HUDEP-2 (cell line): ENCODE data around the gene JADE1.

Source experiments
- DNase-seq, 76 experiments: peaks; one replicate each; lab custom pipeline; 2025; ENCODE audit not compliant: unreplicated experiment in 76 of 76; lab: John Stamatoyannopoulos, UW

JADE1 gene

GRCh38 chr4:128809477-128810330 is at the start of gene JADE1:
JADE1 (plus strand) TSS chr4:128809700; CDS start chr4:128831759, 22,059 bp downstream.
- DNase-seq, result peak; percentile 6 to 95 (median 86)

DNA sequence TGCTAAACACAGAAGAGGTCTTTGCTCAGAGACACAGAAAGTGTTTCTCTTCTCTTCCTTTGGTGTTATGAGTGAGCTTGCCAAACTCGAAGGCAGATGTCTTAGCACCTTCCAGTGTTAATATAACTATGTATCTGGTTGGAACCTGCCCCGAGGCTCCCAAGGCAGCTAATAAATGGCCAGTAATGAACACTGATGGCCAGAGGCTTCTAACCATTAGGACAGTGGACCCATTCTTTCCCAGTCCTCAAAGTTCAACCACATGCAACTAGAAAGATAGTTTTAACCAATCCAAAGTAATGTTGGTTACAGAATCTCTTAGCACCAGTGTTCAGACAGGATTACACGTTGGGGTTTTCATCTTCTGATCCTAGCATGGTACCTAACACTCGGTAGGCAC is 42.7 kb upstream of the JADE1 start:
- DNase-seq, result no peak

DNA sequence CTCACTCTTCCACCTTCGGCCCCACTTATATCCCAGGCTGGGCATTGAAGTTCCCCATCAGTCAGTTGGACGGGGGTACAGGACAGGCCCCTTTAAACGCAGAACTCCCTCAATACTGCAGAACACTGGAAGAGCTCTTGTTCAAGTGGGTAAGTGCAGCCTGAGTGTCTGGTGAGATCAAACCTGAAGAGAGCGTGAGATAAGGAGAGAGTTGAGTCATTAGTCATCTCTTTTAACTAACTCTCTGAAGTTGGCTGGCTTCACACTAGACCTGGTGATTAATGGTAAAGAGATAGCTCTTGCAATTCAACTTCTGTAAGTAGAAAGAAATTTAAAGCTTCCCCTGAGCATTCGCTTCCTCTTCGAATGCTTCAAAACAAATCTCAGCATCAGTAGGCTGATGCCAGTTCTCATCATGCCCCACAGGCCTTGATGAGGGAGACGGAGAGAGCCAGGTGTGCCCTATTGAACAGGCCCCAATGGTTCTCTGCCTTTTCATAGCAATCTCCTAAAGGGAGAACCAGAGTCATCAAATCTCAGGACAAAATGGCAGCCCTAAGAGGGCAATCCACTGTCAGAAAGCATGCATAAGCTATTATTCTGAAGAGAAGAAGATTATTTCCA is 41.0 kb upstream of the JADE1 start:
- peak in 21 of 76 experiments; percentile 1 to 40 (median 13) for DNase-seq

GRCh38 chr4:128769011-128769410 is 40.5 kb upstream of the JADE1 start:
- DNase-seq, result no peak

DNA sequence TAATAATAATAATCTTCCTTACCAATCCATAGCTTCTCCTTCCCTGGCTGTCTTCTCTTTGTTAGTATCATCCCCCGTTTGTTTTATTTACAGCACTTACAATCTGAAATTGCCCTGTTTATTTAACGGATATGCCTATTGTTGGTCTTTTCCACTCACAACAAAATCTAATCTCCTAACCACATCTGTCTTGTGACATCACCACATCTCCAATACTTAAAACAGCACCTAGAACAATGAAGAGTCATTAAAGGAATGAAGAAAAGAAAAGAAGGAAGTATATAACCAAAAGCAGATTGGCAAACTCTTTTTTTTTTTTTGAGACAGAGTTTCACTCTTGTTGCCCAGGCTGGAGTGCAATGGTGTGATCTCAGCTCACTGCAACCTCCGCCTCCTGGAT is 38.7 kb upstream of the JADE1 start:
- no peak for DNase-seq

DNA sequence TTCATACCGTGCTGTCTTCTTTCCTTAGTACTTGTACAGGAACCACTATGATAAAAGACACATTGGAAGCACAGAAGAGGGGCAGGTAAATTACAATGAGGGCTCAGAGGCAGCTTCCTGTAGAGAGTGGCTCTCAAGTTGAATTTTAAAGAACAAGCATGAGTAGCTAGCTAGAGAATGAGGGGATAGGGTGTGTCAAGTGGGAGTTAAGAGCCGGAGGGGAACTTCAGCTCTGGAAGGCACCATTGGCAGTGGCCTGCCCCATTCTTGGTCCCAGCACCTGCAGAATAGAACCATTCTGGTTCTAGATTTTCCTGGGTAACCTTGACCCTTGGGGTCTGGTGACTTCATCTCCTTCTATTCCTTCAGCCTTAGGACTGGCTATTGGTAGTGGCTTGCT is 34.0 kb upstream of the JADE1 start:
- DNase-seq, result no peak

DNA sequence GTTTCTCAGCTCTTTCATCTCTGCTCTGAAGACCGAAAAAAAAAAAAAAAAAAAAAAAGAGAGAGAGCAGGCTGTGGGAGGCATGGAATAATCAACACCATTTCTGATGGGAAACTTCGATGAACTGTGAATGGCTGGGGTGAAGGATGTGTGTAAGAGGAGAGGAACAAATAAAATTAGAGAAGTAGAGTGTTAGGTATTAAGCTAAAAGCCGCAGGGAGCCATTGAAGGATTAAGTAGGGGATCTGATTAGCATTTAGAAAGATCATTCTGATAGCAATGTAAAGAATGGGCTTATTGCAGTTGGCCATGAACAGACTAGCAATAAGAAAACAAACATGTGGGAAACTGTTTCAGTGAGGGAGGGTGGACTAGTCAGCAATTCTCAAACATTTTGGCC is 33.6 kb upstream of the JADE1 start:
- no peak for DNase-seq

- peak in 4 of 76 experiments; percentile 1 to 22 (median 6) for DNase-seq
Observed at GRCh38 chr4:128776794-128777216, 32.7 kb upstream of the JADE1 start.

DNA sequence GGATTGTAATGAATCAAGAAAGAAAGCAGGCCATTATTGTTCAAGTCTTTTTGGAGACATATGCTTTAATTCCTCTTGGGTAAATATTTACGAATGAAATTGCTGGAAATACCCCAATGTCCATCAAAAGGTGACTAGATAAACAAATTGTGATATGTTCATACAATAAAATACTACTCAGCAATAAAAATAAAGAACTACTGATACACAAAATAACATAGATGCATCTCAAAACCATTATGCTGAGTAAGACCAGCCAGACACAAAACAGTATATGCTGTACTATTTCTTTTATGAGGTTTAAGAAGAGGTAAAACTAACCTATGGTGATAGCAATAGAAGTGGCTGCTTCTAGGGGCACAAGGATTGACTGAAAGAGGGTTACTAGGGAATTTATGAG is 28.8 kb upstream of the JADE1 start:
- no peak for DNase-seq

DNA sequence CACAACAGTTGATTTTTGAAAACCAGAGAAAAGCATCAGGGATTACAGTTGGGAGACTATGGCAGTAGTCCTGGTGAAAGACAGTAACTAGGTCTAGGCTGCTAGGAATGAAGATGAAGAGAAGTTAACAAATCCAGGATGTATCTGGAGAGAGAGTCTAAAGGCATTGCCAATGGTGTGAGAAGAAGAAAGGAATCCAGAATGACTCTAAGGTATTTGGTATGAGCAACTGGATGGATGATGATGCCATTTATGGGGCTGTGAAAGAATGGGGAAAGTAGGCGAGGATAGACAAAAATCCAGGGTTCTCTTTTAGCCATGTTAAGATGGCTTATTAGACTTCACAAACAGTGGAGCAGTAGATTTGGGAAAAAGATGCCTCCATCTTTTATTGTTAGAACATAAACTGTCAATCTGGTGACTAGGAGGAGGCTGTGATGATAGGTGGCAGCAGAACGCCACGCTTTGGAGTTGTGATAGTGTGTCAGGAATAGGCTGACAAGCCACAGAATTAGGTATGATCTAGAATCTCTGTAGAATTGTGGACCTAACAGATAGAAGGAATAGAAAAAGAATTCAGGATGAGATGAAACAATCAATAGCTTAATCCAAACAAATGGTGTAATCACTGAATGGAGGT is 27.3 kb upstream of the JADE1 start:
- peak in 14 of 76 experiments; percentile 3 to 27 (median 12) for DNase-seq

DNA sequence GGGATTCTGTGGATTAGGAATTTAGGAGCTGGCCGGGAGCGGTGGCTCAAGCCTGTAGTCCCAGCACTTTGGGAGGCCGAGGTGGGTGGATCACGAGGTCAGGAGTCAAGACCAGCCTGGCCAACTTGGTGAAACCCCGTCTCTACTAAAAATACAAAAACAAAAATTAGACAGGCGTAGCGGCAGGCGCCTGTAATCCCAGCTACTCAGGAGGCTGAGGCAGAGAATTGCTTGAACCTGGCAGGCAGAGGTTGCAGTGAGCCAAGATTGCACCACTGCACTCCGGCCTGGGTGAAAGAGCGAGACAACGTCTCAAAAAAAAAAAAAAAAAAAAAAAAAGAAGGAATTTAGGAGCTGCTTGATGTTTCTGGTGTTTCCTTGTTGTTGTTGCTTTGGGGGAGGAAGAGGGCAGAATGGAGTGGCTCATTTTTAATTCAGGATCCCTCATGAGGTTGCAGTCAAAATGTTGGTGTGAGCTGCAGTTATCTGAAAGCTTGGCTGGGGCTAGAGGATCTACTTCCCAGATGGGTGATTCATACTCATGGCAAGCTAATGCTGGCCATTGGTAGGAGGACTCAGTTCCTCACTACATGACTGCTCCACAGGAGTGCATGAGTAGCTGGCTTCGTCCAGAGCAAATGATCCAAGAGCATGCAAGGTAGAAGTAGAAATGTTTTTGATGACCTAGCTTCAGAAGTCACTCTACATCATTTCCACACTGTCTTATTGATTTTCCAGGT is 26.5 kb upstream of the JADE1 start:
- DNase-seq, result peak in 1 of 76 experiments; percentile 16

DNA sequence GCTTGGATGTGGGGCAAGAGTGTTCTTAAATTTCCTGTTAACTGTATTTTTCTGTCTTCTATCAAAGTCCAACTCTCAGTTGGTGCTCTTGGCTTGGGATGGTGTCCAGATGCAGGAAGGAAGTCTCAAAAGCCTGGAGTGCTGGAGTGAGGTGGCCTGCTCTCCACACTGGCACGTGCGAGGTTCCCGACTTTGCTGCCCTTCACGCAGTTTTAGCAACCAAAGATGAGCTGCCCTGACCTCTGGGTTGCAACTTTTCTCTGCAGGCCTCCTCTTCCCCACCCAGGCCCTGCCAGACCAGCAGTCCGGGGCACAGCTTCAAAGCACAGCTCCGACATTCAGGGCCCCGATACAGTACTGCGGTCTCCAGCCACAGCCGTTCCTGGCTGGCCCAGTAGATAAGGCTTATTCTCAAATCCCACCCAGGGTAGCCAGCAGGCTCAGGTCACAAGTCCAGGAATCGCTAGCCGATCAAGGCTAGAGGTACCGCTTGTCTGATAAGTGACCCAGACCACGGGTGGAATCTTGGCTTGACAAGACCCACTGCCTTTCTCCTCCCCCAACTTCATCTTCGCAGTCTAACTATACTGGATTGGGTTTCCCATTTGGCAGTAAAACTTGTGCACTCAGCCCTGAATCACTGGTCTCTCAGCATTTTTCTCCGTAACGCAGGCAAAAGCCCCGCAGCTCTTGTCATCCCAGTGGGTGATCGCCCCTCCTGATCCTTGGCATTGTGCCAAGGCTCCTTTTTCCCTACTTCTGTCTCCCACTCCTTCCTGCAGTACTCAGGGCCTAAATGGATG is 21.8 kb upstream of the JADE1 start:
- DNase-seq, result peak in 31 of 76 experiments; percentile 1 to 64 (median 22)

GRCh38 chr4:128793859-128794672 is 15.4 kb upstream of the JADE1 start:
- DNase-seq, result no peak

- DNase-seq, result no peak
Observed at GRCh38 chr4:128796934-128797333, 12.6 kb upstream of the JADE1 start.

DNA sequence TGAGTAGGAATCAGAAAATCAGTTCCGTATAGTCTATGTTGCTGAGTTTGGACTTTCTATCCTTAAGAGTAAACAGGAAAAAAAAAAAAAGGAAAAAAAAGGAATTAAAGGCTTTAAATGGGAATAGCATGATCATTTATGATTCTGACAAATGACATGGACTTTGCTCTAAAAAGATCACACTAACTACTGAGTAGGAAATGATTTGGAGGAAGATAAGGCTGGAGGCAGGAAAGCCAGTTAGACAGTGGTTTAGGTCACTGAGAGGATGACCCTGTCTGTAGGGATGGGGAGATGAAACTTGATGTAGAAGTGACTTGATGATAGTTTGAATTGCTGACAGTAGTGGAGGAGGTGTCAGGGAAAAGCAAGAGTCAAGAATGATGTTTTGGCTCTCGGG is 9.2 kb upstream of the JADE1 start:
- no peak for DNase-seq

GRCh38 chr4:128800701-128801284 is 8.7 kb upstream of the JADE1 start:
- no peak for DNase-seq

DNA sequence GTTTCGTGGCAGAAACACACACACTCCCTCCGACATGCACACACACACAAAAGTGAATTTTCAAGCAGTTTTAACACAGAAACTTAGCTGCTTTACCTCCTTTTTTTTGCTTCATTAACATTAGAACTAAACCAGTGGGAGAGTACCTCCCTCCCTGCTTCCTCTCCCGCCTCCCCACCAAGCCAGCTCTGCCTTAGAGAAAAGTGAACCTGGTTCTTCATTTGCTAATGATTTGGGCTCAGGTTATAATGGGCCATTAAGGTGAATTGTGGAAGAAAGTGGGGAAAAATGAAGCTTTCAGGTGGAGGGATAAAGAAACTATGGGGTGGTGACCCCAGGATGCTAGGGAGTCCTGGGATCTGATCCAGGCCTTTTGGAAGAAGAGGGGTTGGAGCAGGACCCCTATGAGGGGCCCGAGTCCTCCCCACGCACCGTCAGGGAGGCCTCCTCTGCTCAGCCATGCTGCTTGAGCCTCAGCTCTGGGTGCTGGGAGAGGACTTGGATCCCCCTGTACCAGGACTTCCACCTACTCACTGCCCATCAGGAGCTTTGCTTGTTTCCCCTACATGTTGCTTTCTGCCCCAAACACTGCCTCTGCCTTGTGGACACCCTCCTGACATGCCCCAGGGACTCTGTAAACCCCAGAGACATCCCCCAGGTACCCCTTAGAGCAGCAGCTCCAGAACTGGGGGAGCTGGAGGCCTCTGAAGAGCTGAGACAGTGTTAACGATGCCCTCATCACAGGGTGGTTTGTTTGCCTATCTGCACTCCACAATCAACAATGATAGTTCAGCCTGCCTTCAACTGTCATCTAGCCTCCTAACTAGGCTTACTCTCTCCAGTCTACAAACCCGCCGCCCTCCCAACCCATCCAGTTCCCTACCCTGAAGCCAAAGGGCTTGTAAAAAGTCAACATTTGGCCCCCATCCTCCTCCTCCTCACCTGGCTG is 6.5 kb upstream of the JADE1 start:
- DNase-seq, result no peak

DNA sequence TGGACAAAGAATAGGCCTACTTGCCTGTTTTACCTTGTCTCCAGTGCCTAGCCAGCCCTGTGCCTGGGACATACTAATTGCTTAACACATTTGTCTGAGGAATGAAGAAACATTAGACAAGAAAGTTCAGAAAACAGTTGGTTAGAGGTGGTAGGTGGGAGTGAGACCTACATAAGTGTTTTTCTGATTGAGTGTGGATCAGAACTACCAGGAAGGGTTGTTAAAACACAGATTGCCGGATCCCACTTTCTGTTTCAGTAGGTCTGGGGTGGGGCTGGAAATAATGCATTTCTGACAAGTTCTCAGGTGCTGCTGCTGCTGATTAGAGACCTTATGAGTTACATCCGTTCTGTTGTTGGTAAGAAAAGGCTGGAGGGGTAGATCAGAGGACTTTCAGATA is 5.7 kb upstream of the JADE1 start:
- no peak for DNase-seq
